NOMO-1 treated with dmso at 0.1 percent for 144 hours (cell line): ENCODE results near the gene RAB4B.
"Not testable (repeated sequence)": the region's sequence is repeated elsewhere in the genome, so short reads cannot be mapped to it uniquely, and the experiment has no call there.

Source experiments
- DNase-seq: peaks from one replicate; lab custom pipeline; 2025; ENCODE audit not compliant: unreplicated experiment; lab: John Stamatoyannopoulos, UW

RAB4B gene

GRCh38 chr19:40750058-40750873 lies 27.8 kb upstream of the RAB4B start, which contains the start of gene ACTMAP:
ACTMAP (minus strand) TSS chr19:40750477; CDS start chr19:40749803, 674 bp downstream.
- peak; percentile 98 for DNase-seq

- DNase-seq = peak; percentile 93
Observed at GRCh38 chr19:40750874-40751537, 27.0 kb upstream of the RAB4B start, which contains the start of gene SNRPA. SNRPA (plus strand) TSS chr19:40751203; CDS start chr19:40751409, 206 bp downstream.

GRCh38 chr19:40752257-40752781 lies 25.7 kb upstream of the RAB4B start:
- DNase-seq = no peak

- DNase-seq = peak; percentile 32
Observed at GRCh38 chr19:40754611-40755247, 23.3 kb upstream of the RAB4B start.

- DNase-seq = no peak
Observed at GRCh38 chr19:40755248-40755624, 22.8 kb upstream of the RAB4B start.

- no peak for DNase-seq
Observed at GRCh38 chr19:40755791-40756190, 22.3 kb upstream of the RAB4B start.

GRCh38 chr19:40756502-40757110 lies 21.4 kb upstream of the RAB4B start:
- DNase-seq = no peak

GRCh38 chr19:40758491-40758890 lies 19.6 kb upstream of the RAB4B start:
- no peak for DNase-seq

GRCh38 chr19:40759352-40759751 lies 18.7 kb upstream of the RAB4B start:
- DNase-seq = no peak

- no peak for DNase-seq
Observed at GRCh38 chr19:40762754-40763470, 15.1 kb upstream of the RAB4B start.

- DNase-seq = no peak
Observed at GRCh38 chr19:40763526-40763925, 14.5 kb upstream of the RAB4B start.

GRCh38 chr19:40763963-40764362 lies 14.1 kb upstream of the RAB4B start:
- no peak for DNase-seq

- DNase-seq = not testable (repeated sequence)
Observed at GRCh38 chr19:40766385-40766784, 11.7 kb upstream of the RAB4B start.

GRCh38 chr19:40768869-40769268 lies 9.2 kb upstream of the RAB4B start:
- DNase-seq = no peak

GRCh38 chr19:40771101-40771862 lies 6.8 kb upstream of the RAB4B start:
- DNase-seq = not testable (repeated sequence)

GRCh38 chr19:40774916-40775631 lies 3.0 kb upstream of the RAB4B start, which contains the start of gene MIA:
MIA (plus strand) TSS chr19:40775521; CDS start chr19:40775543, 22 bp downstream.
- no peak for DNase-seq

GRCh38 chr19:40775632-40776022 lies 2.4 kb upstream of the RAB4B start:
- no peak for DNase-seq

- no peak for DNase-seq
Observed at GRCh38 chr19:40776364-40776763, 1.7 kb upstream of the RAB4B start.
